ENCODE measurements around the gene VDAC1.

VDAC1 gene

GRCh38 chr5:133924221-133924920 lies 80.4 kb downstream of the VDAC1 start:
- peak; percentile 25 for DNase-seq

- no peak for DNase-seq
These were observed 82.8 kb downstream of the VDAC1 start for GRCh38 chr5:133921979-133922378.

All from RPMI8226 (cell line).